NCI-H2107 treated with DMSO at 0.1 percent for 48 hours (cell line): Measurements from ENCODE around the gene ZNF382.

Experiments
- DNase-seq: peaks from one replicate; lab custom pipeline; 2025; ENCODE audit not compliant: unreplicated experiment; lab: John Stamatoyannopoulos, UW

Gene ZNF382

DNA sequence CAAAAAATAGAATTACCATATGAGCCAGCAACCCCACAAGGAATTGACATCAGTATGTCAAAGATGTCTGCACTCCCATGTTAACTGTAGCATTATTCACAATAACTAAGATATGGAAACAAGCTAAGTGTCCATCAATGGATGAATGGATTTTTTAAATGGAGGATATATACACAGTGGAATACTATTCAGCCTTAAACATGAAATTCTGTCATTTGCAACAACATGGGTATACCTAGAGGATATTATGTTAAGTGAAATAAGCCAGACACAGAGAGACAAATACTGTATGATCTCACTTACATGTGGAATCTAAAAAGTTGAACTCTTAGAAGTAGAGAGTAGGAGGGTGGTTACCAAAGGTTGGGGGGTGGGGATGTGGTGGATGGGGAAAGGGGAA, 74.3 kb downstream of the ZNF382 start:
- no peak for DNase-seq
